Epithelial cell of proximal tubule (primary cell): Measurements from ENCODE around the gene DUSP14. TPM values are rescaled to one million over a fixed set of nuclear protein-coding genes. Genes with fewer than 3 reads are reported as not detected.

ENCODE experiments used
- DNase-seq: peaks from one replicate; pipeline ENCODE4 v3.0.0-alpha.2; 2011; ENCODE audit warnings: low read depth
- H3K4me3 ChIP-seq: 2 replicates; pipeline ENCODE4 v1.5.1; 2011; ENCODE audit warnings: low read depth, mild to moderate bottlenecking, low read length
- CTCF ChIP-seq: conservative IDR thresholded peaks from 2 replicates; pipeline ENCODE4 v1.5.1; 2012; ENCODE audit warnings: low read depth, mild to moderate bottlenecking, low read length
- total RNA-seq: library from RNA; depleted of rRNA; stranded (reverse); fragments of >200 nt; gene quantifications from 2 replicates; pipeline ENCODE4 v1.2.3, GENCODE V29; 2015

Gene DUSP14
- total RNA-seq, 1 donor from 2014 or later, result 29.2 TPM

GRCh38 chr17:37553401-37553966 is 63.8 kb downstream of the DUSP14 start:
- no peak overlapping the region for H3K4me3 ChIP-seq
- DNase-seq, result no peak
- no peak for TF ChIP-seq CTCF

GRCh38 chr17:37555386-37555785 is 65.7 kb downstream of the DUSP14 start:
- H3K4me3 ChIP-seq, result no peak overlapping the region
- TF ChIP-seq CTCF, result no peak
- DNase-seq, result no peak

GRCh38 chr17:37557482-37557881 is 67.8 kb downstream of the DUSP14 start:
- TF ChIP-seq CTCF, result no peak
- H3K4me3 ChIP-seq, result no peak overlapping the region
- no peak for DNase-seq

GRCh38 chr17:37558299-37558698 is 68.6 kb downstream of the DUSP14 start:
- no peak for TF ChIP-seq CTCF
- no peak for DNase-seq
- no peak overlapping the region for H3K4me3 ChIP-seq

- DNase-seq, result no peak
- H3K4me3 ChIP-seq, result no peak overlapping the region
- no peak for TF ChIP-seq CTCF
These were observed 72.5 kb downstream of the DUSP14 start for GRCh38 chr17:37562016-37562745.

Other genes starting within 250 kb of the DUSP14 start
- not detected in 2 replicates for gene C17orf78, start 113.9 kb upstream of the DUSP14 start, total RNA-seq
- gene ACACA, start 83.1 kb upstream of the DUSP14 start, total RNA-seq, result 26.4 and 45.4 TPM in 2 replicates
- 10.4 and 14.0 TPM in 2 replicates for gene TADA2A, start 83.0 kb upstream of the DUSP14 start, total RNA-seq
- 10.4 and 11.0 TPM in 2 replicates for gene SYNRG, start 119.5 kb downstream of the DUSP14 start, total RNA-seq
- 34.5 and 40.2 TPM in 2 replicates for gene DDX52, start 153.6 kb downstream of the DUSP14 start, total RNA-seq